Muscle of leg (tissue), 11 donors: Measurements from ENCODE around the gene ALG8. TPM values are rescaled to one million over a fixed set of nuclear protein-coding genes. Genes with fewer than 3 reads are reported as not detected.
"Not testable (repeated sequence)": the region's sequence is repeated elsewhere in the genome, so short reads cannot be mapped to it uniquely, and the experiment has no call there.

Experiments used
- DNase-seq: peaks from one replicate; pipeline ENCODE4 v3.0.0; 2013
- H3K27ac ChIP-seq: one replicate; pipeline ENCODE4 v1.5.1; 2013; ENCODE audit warnings: mild to moderate bottlenecking, low read length, control low read depth
- H3K27me3 ChIP-seq: one replicate; pipeline ENCODE4 v1.6.1; 2013; ENCODE audit warnings: low read length; ENCODE audit not compliant: control insufficient read depth, insufficient read depth
- H3K36me3 ChIP-seq: one replicate; pipeline ENCODE4 v1.6.1; 2013; ENCODE audit warnings: low read length; ENCODE audit not compliant: control insufficient read depth, insufficient read depth
- H3K4me1 ChIP-seq: one replicate; pipeline ENCODE4 v1.6.1; 2013; ENCODE audit warnings: low read length; ENCODE audit not compliant: control insufficient read depth, insufficient read depth
- H3K4me3 ChIP-seq: one replicate; pipeline ENCODE4 v1.5.1; 2013; ENCODE audit warnings: low read length, control low read depth
- H3K9me3 ChIP-seq: replicated peaks from 2 replicates; pipeline ENCODE4 v1.6.1; 2013; ENCODE audit warnings: low read depth, low read length; ENCODE audit not compliant: control insufficient read depth
- WGBS: methylation state at CpG from one replicate; pipeline ENCODE4 v1.1.5; 2013; ENCODE audit warnings: missing lambda C conversion rate; ENCODE audit not compliant: insufficient coverage; 5-methylcytosine and 5-hydroxymethylcytosine counted together
- polyA plus RNA-seq, 8 donors: library from polyadenylated mRNA; unstranded; fragments of 120-200 nt; gene quantifications; one replicate each; pipeline versions ENCODE4 v1.2.1 to v1.2.3, GENCODE V29; 2013; ENCODE audit warnings: inconsistent platforms in 1 of 8, low replicate concordance in 1 of 8; ENCODE audit not compliant: insufficient read length in 8 of 8, insufficient read depth in 1 of 8
- total RNA-seq: library from RNA; stranded (reverse); fragments of 120-200 nt; gene quantifications from one replicate; pipeline ENCODE4 v1.2.4, GENCODE V29; 2013

The ALG8 gene
- total and polyA plus RNA-seq, 9 donors, result 21.1 to 30.7 (median 26.0) TPM

DNA sequence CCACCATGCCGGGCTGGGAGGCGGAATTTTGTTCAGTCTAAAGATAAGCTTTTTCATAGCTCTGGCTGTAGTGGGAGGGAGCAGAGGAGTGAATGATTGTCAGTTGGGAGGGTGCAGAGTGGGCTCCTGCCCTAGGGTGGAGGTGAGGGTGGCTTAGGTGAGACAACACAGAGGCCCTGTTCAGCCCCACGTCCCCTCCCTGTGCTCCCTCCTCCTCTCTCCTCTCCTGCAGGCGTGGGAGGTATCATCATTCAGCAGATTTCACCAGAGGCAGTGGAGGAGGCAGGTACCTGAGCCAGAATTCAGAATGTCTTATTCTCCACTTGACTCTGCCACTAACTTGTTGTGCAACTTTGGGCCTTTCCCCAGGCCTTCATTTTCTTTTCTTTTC lies 77.5 kb downstream of the ALG8 start:
- 82% methylated on average over 3 of the region's 4 CpGs for WGBS
- Histone ChIP-seq H3K4me1 (peaks cover 34% of the 10 kb centered on the region), H3K9me3 (no peaks in the 10 kb centered on the region), H3K27me3 (no peaks in the 10 kb centered on the region), H3K4me3 (no peak overlapping the region), H3K27ac (no peak overlapping the region), H3K36me3 (no peaks in the 10 kb centered on the region)
- DNase-seq, result no peak

DNA sequence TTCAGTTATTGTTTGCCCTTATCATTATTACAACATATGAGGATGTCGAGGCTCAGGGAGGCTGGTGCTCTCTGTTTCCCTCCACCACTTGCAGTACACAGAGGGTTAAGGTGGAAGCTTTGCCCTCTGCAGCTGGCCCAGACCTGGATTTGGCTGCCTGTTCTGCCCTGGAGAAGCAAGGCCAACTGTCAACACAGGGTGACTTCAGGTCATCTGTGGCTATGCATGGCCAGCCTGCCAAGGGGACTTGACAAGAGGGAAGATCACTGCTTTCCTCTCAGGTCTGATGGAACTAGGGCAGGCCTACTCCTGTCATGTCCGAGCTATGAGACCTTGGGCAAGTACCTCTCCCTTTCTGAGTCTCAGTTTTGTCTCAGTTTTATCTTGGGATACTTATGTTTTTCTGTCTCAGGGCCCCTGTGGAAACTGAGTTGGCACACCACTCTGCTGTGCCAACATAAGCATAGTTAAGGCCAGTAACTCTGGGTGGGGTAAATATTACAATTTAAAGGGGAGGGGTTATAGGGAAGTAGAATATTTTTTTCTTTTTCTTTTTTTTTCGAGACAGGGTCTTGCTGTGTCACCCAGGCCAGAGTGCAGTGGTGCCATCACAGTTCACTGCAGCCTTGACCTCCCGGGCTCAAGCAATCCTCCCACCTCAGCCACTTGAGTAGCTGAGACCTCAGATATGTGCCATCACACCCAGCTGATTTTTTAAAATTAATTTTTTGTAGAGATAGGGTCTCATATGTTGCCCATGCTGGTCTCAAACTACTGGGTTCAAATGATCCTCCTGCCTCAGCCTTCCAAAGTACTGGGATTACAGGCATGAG lies 78.1 kb downstream of the ALG8 start:
- no peaks in the 10 kb centered on the region for H3K9me3 ChIP-seq
- 0% methylated on average over 1 of the region's 4 CpGs for WGBS
- H3K27ac ChIP-seq, result no peak overlapping the region
- peak; percentile 63 for DNase-seq
- H3K27me3 ChIP-seq, result no peaks in the 10 kb centered on the region
- H3K4me1 ChIP-seq, result peaks cover 34% of the 10 kb centered on the region
- H3K36me3 ChIP-seq, result no peaks in the 10 kb centered on the region
- no peak overlapping the region for H3K4me3 ChIP-seq

DNA sequence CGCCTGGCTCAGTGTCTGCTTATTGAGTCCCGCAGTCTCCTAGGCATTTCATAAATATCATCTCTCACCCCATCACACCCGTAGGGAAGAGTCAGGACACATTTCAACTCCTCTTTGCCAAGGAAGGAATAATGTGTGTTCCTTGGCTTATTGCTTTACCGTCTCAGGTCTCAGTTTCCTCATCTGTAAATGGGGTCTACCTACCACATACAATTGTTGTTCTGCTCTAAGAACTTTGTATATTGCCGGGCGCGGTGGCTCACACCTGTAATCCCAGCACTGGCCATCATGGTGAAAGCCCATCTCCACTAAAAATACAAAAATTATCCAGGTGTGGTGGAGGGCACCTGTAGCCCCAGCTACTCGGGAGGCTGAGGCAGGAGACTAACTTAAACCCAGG lies 78.9 kb downstream of the ALG8 start:
- no peaks in the 10 kb centered on the region for H3K27me3 ChIP-seq
- WGBS, result 80% methylated on average over 1 of the region's 8 CpGs
- no peak overlapping the region for H3K4me3 ChIP-seq
- no peaks in the 10 kb centered on the region for H3K9me3 ChIP-seq
- DNase-seq, result no peak
- no peaks in the 10 kb centered on the region for H3K36me3 ChIP-seq
- peaks cover 31% of the 10 kb centered on the region for H3K4me1 ChIP-seq
- H3K27ac ChIP-seq, result no peak overlapping the region

DNA sequence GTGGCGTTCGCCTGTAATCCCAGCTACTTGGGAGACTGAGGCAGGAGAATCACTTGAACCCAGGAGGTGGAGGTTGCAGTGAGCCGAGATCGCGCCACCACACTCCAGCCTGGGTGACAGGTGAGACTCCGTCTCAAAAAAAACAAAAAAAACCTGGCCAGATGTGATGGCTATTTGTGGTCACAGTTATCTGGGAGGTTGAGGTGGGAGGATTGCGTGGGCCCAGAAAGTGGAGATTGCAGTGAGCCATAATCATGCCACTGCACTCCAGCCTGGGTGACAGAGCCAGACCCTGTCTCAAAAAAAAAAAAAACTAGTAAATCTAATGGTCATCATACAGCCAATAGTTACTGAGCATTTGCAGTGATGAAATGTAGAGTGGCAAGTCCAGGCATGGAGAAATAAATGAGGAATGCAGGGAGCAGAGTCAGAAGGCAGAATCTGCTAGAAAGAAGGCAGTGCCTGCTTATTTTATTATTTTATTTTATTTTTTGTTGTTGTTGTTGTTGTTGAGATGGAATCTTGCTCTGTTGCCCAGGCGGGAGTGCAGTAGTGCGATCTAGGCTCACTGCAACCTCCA lies 79.6 kb downstream of the ALG8 start:
- not testable (repeated sequence) for H3K27me3 ChIP-seq, H3K4me3 ChIP-seq, H3K9me3 ChIP-seq, DNase-seq, H3K27ac ChIP-seq, H3K36me3 ChIP-seq
- H3K4me1 ChIP-seq, result peaks cover 25% of the 10 kb centered on the region
- WGBS, result 89% methylated on average over 3 of the region's 9 CpGs

DNA sequence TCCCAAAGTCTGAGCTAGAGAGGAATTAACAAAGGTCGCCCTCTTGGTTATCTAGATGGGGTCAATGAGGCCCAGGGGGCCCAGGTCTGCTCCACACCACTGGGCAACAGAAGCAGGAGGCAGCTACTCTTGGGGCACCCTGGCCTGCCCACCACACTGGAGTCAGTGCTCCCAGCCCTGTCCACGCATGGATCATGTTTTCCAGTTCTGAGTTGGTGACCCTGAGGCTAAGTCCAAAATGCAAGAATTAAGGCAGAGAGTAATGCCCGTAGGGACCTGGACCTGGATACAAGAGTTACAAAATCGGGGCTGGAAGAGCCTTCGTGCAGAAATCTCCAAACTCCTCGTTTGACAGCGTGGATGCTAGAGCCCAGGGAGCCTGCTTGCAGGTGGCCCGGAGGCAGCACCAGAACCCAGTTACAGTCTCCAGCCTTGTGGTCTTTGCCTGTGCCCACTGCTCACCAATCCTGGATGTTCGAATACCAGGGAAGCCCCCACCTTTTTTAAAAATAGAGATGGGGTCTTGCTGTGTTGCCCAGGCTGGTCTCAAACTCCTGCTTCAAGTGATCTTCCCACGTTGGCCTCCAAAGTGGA lies 81.9 kb downstream of the ALG8 start:
- 80% methylated on average over 8 of the region's 10 CpGs for WGBS
- peaks cover 12% of the 10 kb centered on the region for H3K4me1 ChIP-seq
- no peaks in the 10 kb centered on the region for H3K9me3 ChIP-seq
- H3K27me3 ChIP-seq, result no peaks in the 10 kb centered on the region
- no peak for DNase-seq
- H3K36me3 ChIP-seq, result no peaks in the 10 kb centered on the region
- no peak overlapping the region for H3K27ac ChIP-seq
- H3K4me3 ChIP-seq, result no peak overlapping the region

DNA sequence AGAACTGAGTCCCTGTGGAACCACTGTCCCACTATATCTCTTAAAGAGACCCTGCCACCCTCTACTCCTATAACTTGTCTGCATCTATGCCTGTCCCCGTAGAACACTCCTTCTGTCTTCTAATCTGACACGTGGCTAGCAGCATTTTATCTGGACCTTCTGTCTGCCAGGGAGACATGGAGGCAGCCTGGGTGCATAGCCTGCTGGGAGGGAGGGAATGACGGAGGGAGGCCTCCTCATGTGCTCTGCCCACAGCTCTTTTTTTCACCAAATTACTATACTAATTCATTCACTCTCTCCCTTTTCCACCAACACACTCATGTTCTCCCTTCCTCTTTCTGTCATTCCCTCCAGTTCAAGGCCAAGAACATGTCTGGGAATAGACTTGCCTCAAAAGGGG lies 83.3 kb downstream of the ALG8 start:
- Histone ChIP-seq H3K9me3 (no peaks in the 10 kb centered on the region), H3K36me3 (no peaks in the 10 kb centered on the region), H3K4me1 (peaks cover 3% of the 10 kb centered on the region), H3K4me3 (no peak overlapping the region), H3K27ac (no peak overlapping the region), H3K27me3 (no peaks in the 10 kb centered on the region)
- 72% methylated on average over 2 of the region's 3 CpGs for WGBS
- no peak for DNase-seq

DNA sequence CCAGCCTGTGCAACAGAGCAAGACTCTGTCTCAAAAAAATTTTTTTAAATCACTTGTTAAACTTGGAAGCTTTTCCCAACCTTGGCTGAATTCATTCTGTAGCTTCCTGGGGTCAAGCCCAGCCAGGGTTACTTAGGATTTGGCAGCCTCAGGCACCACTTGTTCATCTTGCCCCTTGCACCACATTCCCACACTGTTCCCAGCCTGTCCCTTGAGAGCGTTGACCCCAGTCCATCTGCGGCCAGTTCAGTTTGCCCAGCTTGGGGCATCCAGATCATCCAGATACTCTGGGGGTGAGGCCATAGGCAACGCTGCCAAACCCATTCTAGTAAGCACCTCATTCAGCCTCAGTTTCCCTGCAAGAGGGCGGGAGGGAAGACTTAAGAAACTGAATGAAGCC lies 84.5 kb downstream of the ALG8 start:
- WGBS, result 89% methylated on average over 4 of the region's 4 CpGs
- no peaks in the 10 kb centered on the region for H3K27me3 ChIP-seq
- no peak overlapping the region for H3K27ac ChIP-seq
- H3K36me3 ChIP-seq, result no peaks in the 10 kb centered on the region
- no peaks in the 10 kb centered on the region for H3K4me1 ChIP-seq
- no peak for DNase-seq
- no peaks in the 10 kb centered on the region for H3K9me3 ChIP-seq
- H3K4me3 ChIP-seq, result no peak overlapping the region

DNA sequence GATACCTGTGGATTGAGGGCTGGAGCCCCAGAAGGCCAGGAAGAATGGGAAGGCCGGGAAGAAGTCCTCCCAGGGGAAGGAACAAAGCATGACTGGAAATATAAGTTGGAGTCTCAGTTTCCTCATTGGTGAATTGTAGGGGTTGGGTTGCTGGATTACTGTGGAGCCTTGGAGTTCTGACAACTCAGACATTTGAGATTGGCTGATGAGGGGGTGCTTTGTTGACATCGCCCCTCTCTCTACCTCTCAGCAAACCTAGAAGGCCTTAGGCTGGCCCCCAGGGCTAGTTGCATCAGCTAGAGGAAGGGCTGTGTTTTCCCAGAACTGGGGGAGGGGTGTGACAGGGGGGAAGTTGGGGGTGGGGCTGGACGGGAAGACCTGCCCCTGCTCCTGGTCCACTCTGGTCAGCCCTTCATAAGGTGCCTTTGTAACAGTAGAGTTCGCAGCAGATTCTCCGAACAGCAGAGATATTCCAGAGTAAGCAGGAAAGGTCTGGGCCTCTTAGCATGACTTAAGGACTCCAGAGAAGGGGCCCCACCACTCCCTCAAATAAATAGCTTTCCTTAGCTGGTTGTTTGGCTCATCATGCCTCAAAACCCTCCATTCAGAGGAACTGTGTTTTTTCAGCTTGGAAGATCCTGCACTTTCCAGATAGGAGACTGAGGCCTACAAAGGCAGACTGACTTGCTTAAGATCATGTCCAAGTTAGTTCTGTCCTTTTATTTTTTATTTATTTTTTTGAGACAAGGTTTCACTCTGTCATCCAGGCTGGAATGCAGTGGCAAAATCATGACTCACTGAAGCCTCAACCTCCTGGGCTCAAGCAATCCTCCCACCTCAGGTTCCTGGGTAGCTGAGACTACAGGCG lies 88.2 kb downstream of the ALG8 start:
- H3K4me1 ChIP-seq, result peaks cover 3% of the 10 kb centered on the region
- no peak overlapping the region for H3K4me3 ChIP-seq
- no peaks in the 10 kb centered on the region for H3K36me3 ChIP-seq
- no peak for DNase-seq
- 60% methylated on average over 4 of the region's 6 CpGs for WGBS
- no peaks in the 10 kb centered on the region for H3K27me3 ChIP-seq
- H3K9me3 ChIP-seq, result no peaks in the 10 kb centered on the region
- no peak overlapping the region for H3K27ac ChIP-seq
